Central memory CD8-positive, alpha-beta T cell (primary cell): ENCODE results near the gene MYL4.

Experiments
- ATAC-seq: fragments of 150-1000 bp; cut with Tn5 transposase; replicated peaks from 2 replicates; pipeline ENCODE4 v1.10.0; 2022; ENCODE audit warnings: mild to moderate bottlenecking, moderate FRiP score, moderate number of reproducible peaks; ENCODE audit not compliant: poor library complexity, severe bottlenecking; ENCODE audit errors: extremely low read depth
- DNase-seq, 2 donors: peaks; one replicate each; pipeline ENCODE4 v3.0.0; 2021; ENCODE audit warnings: low spot score in 2 of 2
- H3K27ac Mint-ChIP-seq: one replicate; pipeline ENCODE4 v1.8.0; 2022; ENCODE audit warnings: low read depth, mild to moderate bottlenecking, moderate library complexity, mixed read lengths
- H3K27me3 Mint-ChIP-seq: one replicate; pipeline ENCODE4 v1.8.0; 2022; ENCODE audit warnings: mixed read lengths
- H3K36me3 Mint-ChIP-seq: one replicate; pipeline ENCODE4 v1.8.0; 2022; ENCODE audit warnings: mild to moderate bottlenecking, moderate library complexity, mixed read lengths; ENCODE audit not compliant: insufficient read depth
- H3K4me1 Mint-ChIP-seq: one replicate; pipeline ENCODE4 v1.8.0; 2022; ENCODE audit warnings: mixed read lengths
- H3K4me3 Mint-ChIP-seq: one replicate; pipeline ENCODE4 v1.8.0; 2022; ENCODE audit warnings: mild to moderate bottlenecking, moderate library complexity, mixed read lengths
- H3K9me3 Mint-ChIP-seq: one replicate; pipeline ENCODE4 v1.8.0; 2022; ENCODE audit warnings: mixed read lengths

Gene MYL4

DNA sequence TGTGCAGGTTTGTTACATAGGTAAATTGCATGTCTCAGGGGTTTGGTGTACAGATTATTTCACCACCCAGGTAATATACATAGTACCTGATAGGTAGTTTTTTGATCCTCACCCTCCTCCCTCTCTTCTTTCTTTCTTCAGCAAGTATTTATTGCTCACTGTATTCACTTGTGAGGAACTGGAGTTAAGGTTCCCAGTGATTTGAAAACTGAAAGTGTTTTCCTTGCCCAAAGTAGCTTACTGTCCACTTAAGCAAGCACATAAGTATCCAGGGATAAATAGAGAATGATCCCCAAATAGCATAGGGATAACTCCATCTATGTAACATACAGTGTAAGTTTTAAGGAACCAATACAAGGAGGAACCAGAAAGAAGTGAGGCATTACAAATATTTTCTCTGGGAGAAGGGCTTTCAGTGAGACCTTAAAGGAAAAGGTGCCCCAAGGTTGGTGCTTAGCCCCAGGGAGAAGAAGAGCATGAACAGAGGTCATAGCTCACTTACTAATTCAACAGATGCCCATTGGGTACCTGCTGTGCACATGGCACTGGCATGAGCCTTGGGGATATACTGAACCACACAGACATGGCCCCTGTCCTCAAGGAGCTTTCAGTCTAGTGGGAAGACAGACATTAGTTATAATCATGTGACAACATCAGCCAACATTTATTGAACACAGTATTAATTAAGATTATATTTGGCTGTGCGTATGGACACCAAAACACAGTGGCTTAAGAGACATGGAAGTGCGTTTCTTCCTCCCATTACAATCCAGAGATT, 17.0 kb downstream of the MYL4 start:
- H3K4me1 Mint-ChIP-seq: peaks cover 31% of the 10 kb centered on the region
- H3K36me3 Mint-ChIP-seq: no peaks in the 10 kb centered on the region
- no peaks in the 10 kb centered on the region for H3K9me3 Mint-ChIP-seq
- H3K27me3 Mint-ChIP-seq: no peaks in the 10 kb centered on the region
- DNase-seq (no peak), ATAC-seq (no peak)
- H3K4me3 Mint-ChIP-seq: no peak overlapping the region
- peak overlapping the region; percentile 54 for H3K27ac Mint-ChIP-seq

DNA sequence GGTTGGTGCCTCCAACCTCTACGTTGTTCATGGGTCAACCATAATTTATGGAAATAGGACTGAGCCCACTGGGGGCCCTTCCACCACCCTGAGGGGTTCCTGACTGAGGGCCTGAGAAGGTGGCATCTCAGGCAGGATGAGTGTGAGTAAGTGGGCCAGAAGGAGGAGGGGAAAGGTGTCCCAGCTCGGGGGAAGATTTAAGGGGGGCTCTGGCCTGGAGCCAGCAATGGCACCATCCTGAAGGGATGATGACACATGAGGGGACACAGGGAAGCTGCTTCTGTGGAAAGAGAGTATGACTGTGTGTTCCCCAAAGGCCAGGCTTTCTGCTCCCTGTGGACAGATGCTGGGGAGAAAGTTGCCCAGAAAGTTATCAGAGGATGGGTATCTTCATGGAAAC, 18.7 kb downstream of the MYL4 start:
- no peaks in the 10 kb centered on the region for H3K36me3 Mint-ChIP-seq
- H3K4me3 Mint-ChIP-seq: no peak overlapping the region
- DNase-seq (no peak), ATAC-seq (no peak)
- H3K4me1 Mint-ChIP-seq: peaks cover 15% of the 10 kb centered on the region
- H3K27me3 Mint-ChIP-seq: no peaks in the 10 kb centered on the region
- peak overlapping the region; percentile 70 for H3K27ac Mint-ChIP-seq
- H3K9me3 Mint-ChIP-seq: no peaks in the 10 kb centered on the region

DNA sequence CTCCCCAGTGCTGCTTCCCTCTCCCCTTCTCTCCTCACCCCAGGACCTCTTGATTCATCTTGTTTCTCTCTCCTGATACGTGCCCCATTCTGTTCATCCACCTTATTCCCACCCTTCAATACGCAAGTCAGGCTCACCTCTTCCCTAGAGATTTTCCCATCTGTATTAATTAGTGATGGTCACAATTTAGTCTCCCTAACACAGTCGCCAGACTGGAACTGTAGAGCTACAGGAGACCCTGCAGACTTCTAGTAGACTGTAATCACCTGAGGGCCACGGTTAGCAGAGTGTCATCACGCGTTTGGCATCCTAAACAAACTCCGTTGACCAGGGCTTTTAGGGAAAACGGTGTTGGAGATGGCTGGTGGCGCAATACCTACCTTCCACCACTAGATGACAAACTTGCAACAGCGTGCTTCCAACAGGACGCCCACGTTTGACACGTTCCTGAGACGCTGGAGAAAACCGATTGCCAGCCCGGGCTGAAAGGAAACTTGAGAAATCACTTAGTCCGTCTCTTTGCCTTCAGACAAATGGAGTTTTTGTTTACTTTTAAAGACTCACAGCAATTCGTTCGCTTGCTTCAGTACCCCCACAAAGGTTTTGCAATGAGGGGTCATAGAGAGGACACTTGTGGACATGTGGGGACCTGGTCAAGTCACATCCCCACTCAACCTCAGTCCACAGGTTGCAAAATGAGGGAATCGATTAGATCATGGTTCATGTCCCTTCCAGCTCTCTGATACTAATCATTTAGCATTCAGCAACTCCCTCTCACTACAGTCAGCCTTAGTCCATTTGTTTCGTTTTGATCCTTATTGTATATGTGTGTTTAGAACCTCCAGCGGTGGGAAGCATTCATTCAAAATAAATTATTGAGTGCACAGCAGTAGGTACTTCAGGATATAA, 20.6 kb downstream of the MYL4 start:
- H3K4me3 Mint-ChIP-seq: peak overlapping the region; percentile 29
- no peaks in the 10 kb centered on the region for H3K27me3 Mint-ChIP-seq
- peaks cover 15% of the 10 kb centered on the region for H3K4me1 Mint-ChIP-seq

DNA sequence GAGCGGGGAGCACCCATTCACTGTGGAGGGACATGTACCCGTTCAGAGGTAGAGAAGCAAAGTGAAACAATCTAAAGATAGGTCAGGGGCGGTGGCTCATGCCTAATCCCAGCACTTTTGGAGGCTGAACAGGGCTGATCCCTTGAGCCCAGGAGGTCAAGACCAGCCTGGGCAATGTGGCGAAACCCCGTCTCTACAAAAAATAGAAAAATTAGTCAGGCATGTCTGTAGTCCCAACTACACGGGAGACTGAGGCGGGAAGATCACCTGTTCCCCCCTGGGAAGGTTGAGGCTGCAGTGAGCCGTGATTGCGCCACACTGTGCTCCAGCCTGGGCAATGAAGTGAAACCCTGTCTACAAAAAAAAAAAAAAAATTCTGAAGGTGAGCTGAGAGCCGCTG, 21.7 kb downstream of the MYL4 start:
- H3K4me1 Mint-ChIP-seq: peaks cover 15% of the 10 kb centered on the region
- no peaks in the 10 kb centered on the region for H3K36me3 Mint-ChIP-seq
- ATAC-seq (no peak), DNase-seq (no peak)
- H3K9me3 Mint-ChIP-seq: no peaks in the 10 kb centered on the region
- no peak overlapping the region for H3K4me3 Mint-ChIP-seq
- H3K27me3 Mint-ChIP-seq: no peaks in the 10 kb centered on the region
- H3K27ac Mint-ChIP-seq: no peak overlapping the region

More for the DNA sequence above, 20.6 kb downstream of the MYL4 start:
- Mint-ChIP-seq H3K27ac (no peak overlapping the region), H3K36me3 (no peaks in the 10 kb centered on the region), H3K9me3 (no peaks in the 10 kb centered on the region)
- ATAC-seq (peak; percentile 73), DNase-seq (peak; percentile 31 to 37)

DNA sequence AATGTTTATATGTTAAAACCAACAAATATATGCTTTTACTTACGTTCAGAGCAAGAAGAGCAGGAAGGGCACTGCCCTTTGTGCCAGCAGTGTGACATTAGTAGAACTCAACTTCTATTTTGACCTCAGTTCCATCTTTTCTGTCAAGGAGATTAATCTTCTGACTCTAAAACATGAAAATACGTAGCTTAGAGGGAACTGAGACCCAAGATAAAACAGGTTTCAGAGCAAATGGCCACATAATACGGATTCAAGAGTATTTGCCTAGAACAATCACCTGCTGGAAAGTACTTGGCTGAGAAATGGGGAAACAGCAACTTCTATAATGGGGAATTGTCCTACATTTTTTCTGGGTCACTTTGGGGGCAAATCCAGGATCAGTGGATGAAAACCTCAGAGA, 22.2 kb downstream of the MYL4 start:
- Mint-ChIP-seq H3K27ac (no peak overlapping the region), H3K4me1 (peaks cover 15% of the 10 kb centered on the region), H3K27me3 (no peaks in the 10 kb centered on the region), H3K36me3 (no peaks in the 10 kb centered on the region), H3K4me3 (no peak overlapping the region), H3K9me3 (no peaks in the 10 kb centered on the region)
- ATAC-seq: no peak
- DNase-seq: no peak

DNA sequence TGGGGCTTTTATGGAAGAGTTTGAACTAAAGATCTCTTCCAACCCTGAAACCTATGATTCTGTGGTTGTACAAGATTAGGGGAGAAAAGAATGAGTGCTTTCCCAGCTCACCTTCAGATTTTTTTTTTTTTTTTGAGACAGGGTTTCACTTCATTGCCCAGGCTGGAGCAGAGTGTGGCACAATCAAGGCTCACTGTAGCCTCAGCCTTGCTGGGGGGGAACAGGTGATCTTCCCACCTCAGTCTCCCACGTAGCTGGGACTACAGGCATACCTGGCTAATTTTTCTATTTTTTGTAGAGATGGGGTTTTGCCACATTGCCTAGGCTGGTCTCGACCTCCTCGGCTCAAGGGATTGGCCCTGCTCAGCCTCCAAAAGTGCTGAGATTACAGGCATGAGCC, 22.7 kb downstream of the MYL4 start:
- Mint-ChIP-seq H3K27ac (no peak overlapping the region), H3K27me3 (no peaks in the 10 kb centered on the region), H3K36me3 (no peaks in the 10 kb centered on the region), H3K4me1 (peaks cover 15% of the 10 kb centered on the region), H3K9me3 (no peaks in the 10 kb centered on the region), H3K4me3 (no peak overlapping the region)
- DNase-seq: no peak
- no peak for ATAC-seq

DNA sequence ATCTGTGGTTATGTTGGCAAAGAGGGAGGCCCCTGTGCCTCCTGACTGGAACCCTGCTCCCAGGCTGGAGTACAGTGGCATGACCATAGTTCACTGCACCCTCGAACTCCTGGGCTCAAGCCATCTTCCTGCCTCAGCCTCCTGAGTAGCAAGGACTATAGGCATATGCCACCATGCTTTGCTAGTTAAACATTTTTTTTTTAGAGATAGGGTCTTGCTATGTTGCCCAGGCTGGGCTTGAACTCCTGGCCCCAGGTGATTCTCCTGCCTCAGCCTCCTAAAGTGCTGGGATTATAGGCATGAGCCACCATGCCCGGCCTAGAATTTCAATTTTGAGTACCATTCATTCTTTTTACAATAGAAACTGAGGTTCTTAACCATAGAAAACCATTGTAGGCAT, 23.3 kb downstream of the MYL4 start:
- Mint-ChIP-seq H3K36me3 (no peaks in the 10 kb centered on the region), H3K4me1 (peaks cover 15% of the 10 kb centered on the region), H3K9me3 (no peaks in the 10 kb centered on the region), H3K4me3 (no peak overlapping the region), H3K27me3 (no peaks in the 10 kb centered on the region), H3K27ac (no peak overlapping the region)
- ATAC-seq: no peak
- no peak for DNase-seq

DNA sequence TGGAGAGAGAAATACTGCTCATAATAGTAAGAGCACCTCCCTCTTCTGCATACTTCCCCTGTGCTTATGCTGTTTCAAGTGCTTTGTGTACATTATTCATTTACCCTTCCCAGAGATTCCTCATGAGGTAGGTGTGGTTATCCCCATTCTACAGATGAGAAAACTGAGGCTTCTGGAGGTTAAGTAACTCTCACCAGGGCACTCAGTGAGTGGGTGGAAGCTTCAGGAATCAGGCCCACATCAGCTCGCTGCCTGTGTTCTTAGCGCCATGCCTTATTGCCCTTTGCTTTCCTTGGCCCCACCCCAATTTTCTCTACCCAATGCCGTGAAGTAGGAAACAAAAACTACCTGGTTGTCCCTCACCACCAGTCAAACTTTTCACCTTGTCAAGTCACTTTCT, 26.4 kb downstream of the MYL4 start:
- Mint-ChIP-seq H3K4me3 (no peak overlapping the region), H3K27ac (no peak overlapping the region), H3K27me3 (no peaks in the 10 kb centered on the region), H3K36me3 (peaks cover 1% of the 10 kb centered on the region), H3K4me1 (peaks cover 12% of the 10 kb centered on the region), H3K9me3 (no peaks in the 10 kb centered on the region)
- ATAC-seq (no peak), DNase-seq (no peak)

DNA sequence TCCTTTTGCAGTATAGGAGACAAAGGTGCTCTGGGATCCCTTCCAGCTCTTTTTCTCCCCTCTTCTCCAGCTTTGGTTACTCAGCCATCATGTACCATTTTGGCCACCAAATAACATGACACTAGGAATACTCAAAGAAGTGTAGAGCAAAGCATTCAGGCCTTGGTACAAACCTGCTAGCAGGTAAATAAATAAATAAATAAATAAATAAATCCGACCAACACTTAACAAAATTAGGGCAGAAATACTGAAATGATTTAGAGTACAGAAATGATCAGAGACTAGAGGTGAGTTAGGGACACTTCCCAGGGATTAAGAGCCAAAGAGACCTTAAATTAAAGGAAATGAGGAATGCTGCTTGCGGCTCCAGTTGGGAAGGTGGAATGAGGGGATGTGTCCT, 26.8 kb downstream of the MYL4 start:
- H3K4me3 Mint-ChIP-seq: no peak overlapping the region
- peaks cover 1% of the 10 kb centered on the region for H3K36me3 Mint-ChIP-seq
- H3K4me1 Mint-ChIP-seq: peaks cover 9% of the 10 kb centered on the region
- no peak overlapping the region for H3K27ac Mint-ChIP-seq
- no peaks in the 10 kb centered on the region for H3K9me3 Mint-ChIP-seq
- ATAC-seq: no peak
- no peaks in the 10 kb centered on the region for H3K27me3 Mint-ChIP-seq
- no peak for DNase-seq

DNA sequence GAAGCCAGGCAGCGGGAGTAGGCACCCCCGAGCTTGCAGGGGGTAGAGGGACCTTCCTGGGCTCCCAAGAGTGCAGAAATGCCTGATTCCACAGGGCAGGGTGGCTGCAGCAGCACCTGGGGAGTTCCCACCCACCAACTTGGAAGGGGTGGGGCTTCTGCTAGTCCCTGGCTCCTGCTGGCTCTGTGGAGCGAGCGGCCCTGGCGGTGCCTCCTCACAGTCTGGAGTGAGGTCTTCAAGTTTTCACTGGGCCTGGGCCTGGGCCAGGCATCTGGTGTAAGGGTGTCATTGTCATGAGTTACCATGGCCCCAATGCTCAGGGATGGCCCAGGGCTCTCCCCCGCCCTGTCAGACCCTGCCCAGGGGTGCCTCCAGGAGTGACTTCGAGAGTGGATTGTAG, 28.7 kb downstream of the MYL4 start:
- no peaks in the 10 kb centered on the region for H3K9me3 Mint-ChIP-seq
- DNase-seq: no peak
- H3K36me3 Mint-ChIP-seq: peaks cover 1% of the 10 kb centered on the region
- no peak overlapping the region for H3K27ac Mint-ChIP-seq
- no peak for ATAC-seq
- no peak overlapping the region for H3K4me3 Mint-ChIP-seq
- H3K4me1 Mint-ChIP-seq: peaks cover 9% of the 10 kb centered on the region
- peaks cover 9% of the 10 kb centered on the region for H3K27me3 Mint-ChIP-seq

DNA sequence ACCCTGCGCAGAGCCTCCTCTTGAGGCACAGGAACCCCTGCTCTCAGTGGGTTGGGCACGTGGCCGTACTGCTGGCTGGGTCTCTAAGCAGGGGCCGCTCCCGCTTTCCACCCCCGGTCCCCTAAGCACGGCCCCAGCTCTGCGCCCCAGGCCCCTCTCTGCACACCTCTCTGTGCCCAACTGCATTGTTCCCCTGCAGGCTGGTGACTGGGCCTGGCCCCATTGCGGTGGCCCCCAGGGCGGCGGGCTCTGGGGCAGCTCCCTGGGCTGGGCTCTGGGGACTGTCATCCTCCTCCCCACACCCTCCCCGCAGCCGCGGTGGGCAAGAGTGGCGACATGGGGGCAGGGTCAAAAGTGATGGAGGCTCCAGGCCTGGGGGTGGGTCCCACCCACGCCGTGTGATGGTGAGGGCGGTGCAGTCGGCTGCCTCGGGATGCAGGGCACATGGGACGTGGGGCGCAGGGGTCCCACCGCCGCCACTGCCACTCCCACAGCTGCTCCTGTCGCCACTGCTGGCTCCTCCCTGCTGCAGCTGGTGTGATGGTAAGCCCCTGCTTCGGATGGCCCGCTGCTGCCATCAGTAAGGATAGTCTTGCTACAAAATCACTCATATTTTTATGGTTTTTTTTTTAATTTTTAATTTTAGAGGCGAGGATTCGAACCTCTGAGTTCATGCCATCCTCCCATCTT, 29.3 kb downstream of the MYL4 start:
- Mint-ChIP-seq H3K27me3 (peaks cover 11% of the 10 kb centered on the region), H3K27ac (no peak overlapping the region), H3K9me3 (no peaks in the 10 kb centered on the region), H3K4me3 (no peak overlapping the region), H3K36me3 (peaks cover 1% of the 10 kb centered on the region), H3K4me1 (peaks cover 9% of the 10 kb centered on the region)
- DNase-seq (no peak), ATAC-seq (no peak)

DNA sequence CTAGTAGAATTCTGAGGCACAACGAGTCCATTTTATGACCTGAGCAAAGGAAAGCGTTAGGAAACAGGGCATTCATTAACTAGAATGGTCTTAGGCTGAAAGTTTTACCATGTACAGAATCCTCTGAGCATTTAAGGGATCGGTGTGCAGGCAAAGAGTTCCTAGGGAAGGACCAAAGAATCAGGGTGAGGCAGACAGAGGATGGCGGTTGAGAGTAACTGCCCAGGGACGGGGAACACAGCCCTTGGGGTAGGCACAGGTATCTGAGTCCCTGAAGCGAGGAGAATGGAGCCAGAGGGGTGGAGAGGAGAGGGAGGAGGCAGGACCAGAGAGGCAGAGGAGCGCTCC, 30.4 kb downstream of the MYL4 start:
- peaks cover 22% of the 10 kb centered on the region for H3K27me3 Mint-ChIP-seq
- peaks cover 1% of the 10 kb centered on the region for H3K36me3 Mint-ChIP-seq
- no peak overlapping the region for H3K4me3 Mint-ChIP-seq
- no peaks in the 10 kb centered on the region for H3K9me3 Mint-ChIP-seq
- no peak for DNase-seq
- no peak for ATAC-seq
- H3K4me1 Mint-ChIP-seq: peaks cover 9% of the 10 kb centered on the region
- H3K27ac Mint-ChIP-seq: no peak overlapping the region
